ENCODE data around the gene TPM2.

DNA sequence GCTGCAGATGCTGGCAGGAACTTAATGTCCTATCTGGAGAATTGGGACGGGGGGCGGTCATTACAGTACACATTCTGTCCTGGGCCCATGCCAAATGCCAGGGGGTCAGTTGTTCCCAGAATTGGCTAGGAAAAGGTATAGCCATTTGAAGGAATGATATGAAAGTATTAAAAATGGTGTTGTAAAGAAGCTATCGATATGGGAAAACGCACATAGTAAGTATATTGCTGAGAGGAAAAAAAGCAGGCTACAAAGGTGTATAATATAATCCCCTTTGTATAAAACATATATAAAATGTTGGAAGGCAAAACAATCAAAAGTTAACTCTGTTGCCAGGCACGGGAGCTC is 24.3 kb downstream of the TPM2 start:
- TF ChIP-seq ZNF384 (IDR thresholded peaks at IDR 0.05) (no peak), FOXK2 (IDR thresholded peaks at IDR 0.05) (no peak), L3MBTL2 (conservative IDR thresholded peaks at IDR 0.05) (no peak), HDGF (IDR thresholded peaks at IDR 0.05; ENCODE audit: borderline replicate concordance) (no peak), SP1 (IDR thresholded peaks at IDR 0.05) (no peak), FOXM1 (IDR thresholded peaks at IDR 0.05; ENCODE audit: borderline replicate concordance) (no peak), FOXA1 (IDR thresholded peaks at IDR 0.05) (no peak), NFRKB (IDR thresholded peaks at IDR 0.05) (no peak), TARDBP (IDR thresholded peaks at IDR 0.05) (no peak)
- TF ChIP-seq, protein P1, sequence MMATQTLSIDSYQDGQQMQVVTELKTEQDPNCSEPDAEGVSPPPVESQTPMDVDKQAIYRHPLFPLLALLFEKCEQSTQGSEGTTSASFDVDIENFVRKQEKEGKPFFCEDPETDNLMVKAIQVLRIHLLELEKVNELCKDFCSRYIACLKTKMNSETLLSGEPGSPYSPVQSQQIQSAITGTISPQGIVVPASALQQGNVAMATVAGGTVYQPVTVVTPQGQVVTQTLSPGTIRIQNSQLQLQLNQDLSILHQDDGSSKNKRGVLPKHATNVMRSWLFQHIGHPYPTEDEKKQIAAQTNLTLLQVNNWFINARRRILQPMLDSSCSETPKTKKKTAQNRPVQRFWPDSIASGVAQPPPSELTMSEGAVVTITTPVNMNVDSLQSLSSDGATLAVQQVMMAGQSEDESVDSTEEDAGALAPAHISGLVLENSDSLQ (IDR thresholded peaks at IDR 0.05): no peak
